WTC11 (cell line): ENCODE results near the gene DNAAF1. TPM values are rescaled to one million over a fixed set of nuclear protein-coding genes. Genes with fewer than 3 reads are reported as not detected.

Source experiments
- ATAC-seq: fragments of 200-7000 bp; cut with Tn5 transposase; 2 replicates; pipeline ENCODE4 v1.10.0; 2021; ENCODE audit warnings: mild to moderate bottlenecking, moderate library complexity
- CTCF ChIA-PET: fragments of 300-600 bp; sonication (Branson Sonifier 250); formaldehyde crosslinking; loops from one replicate; lab custom pipeline; 2021; ENCODE audit warnings: antibody characterized with exemption; lab: Charles Lee
- POLR2A ChIA-PET: fragments of 350-600 bp; sonication (Branson Sonifier 250); formaldehyde crosslinking; loops from one replicate; lab custom pipeline; 2021; ENCODE audit warnings: antibody characterized with exemption; lab: Charles Lee
- DNase-seq: peaks from one replicate; pipeline ENCODE4 v3.0.0; 2021; ENCODE audit warnings: low spot score
- H3K27ac Mint-ChIP-seq: 2 replicates; pipeline ENCODE4 v1.8.0; 2021; ENCODE audit warnings: mixed read lengths
- H3K27me3 Mint-ChIP-seq: 2 replicates; pipeline ENCODE4 v1.8.0; 2021; ENCODE audit warnings: low read depth, mild to moderate bottlenecking, moderate library complexity, mixed read lengths
- H3K36me3 Mint-ChIP-seq: 2 replicates; pipeline ENCODE4 v1.8.0; 2021; ENCODE audit warnings: mixed read lengths
- H3K4me1 Mint-ChIP-seq: 2 replicates; pipeline ENCODE4 v1.8.0; 2022; ENCODE audit warnings: mixed read lengths
- H3K4me3 Mint-ChIP-seq: 2 replicates; pipeline ENCODE4 v1.8.0; 2021; ENCODE audit warnings: mild to moderate bottlenecking, moderate library complexity, mixed read lengths
- H3K9me3 Mint-ChIP-seq: 2 replicates; pipeline ENCODE4 v1.8.0; 2021; ENCODE audit warnings: mixed read lengths
- CREB1 ChIP-seq: sonication (generic); formaldehyde crosslinking; IDR thresholded peaks from 2 replicates; pipeline ENCODE4 v1.8.0; 2023; ENCODE audit warnings: mild to moderate bottlenecking, missing genetic modification reagents
- EMX1 ChIP-seq: fragments of 250-450 bp; sonication (Bioruptor Pico); IDR thresholded peaks from 2 replicates; pipeline ENCODE4 v1.8.0; 2021; ENCODE audit warnings: mild to moderate bottlenecking
- ESRRA ChIP-seq: sonication (generic); formaldehyde crosslinking; IDR thresholded peaks from 2 replicates; pipeline ENCODE4 v1.8.1; 2022; ENCODE audit warnings: mild to moderate bottlenecking, missing genetic modification reagents, borderline replicate concordance
- FOXP1 ChIP-seq: sonication (generic); formaldehyde crosslinking; IDR thresholded peaks from 2 replicates; pipeline ENCODE4 v1.8.0; 2022; ENCODE audit warnings: missing genetic modification reagents, mild to moderate bottlenecking, moderate library complexity, borderline replicate concordance
- GTF2I ChIP-seq: fragments of 250-450 bp; sonication (Bioruptor Pico); conservative IDR thresholded peaks from 2 replicates; pipeline ENCODE4 v1.4.0; 2021; ENCODE audit warnings: mild to moderate bottlenecking
- JAZF1 ChIP-seq: fragments of 250-450 bp; sonication (Bioruptor Pico); IDR thresholded peaks from 2 replicates; pipeline ENCODE4 v1.9.0; 2021; ENCODE audit warnings: moderate library complexity, mild to moderate bottlenecking, inconsistent platforms
- KAT7 ChIP-seq: sonication (generic); formaldehyde crosslinking; IDR thresholded peaks from 2 replicates; pipeline ENCODE4 v1.8.1; 2023; ENCODE audit warnings: missing genetic modification reagents, mild to moderate bottlenecking, borderline replicate concordance
- NR3C1 ChIP-seq: sonication (generic); formaldehyde crosslinking; conservative IDR thresholded peaks from 2 replicates; pipeline ENCODE4 v1.8.1; 2023; ENCODE audit warnings: low read depth, mild to moderate bottlenecking, missing genetic modification reagents
- SMAD4 ChIP-seq: sonication (generic); formaldehyde crosslinking; IDR thresholded peaks from 2 replicates; pipeline ENCODE4 v1.8.0; 2022; ENCODE audit warnings: mild to moderate bottlenecking, missing genetic modification reagents
- TEAD1 ChIP-seq: sonication (generic); formaldehyde crosslinking; IDR thresholded peaks from 2 replicates; pipeline ENCODE4 v1.8.0; 2022; ENCODE audit warnings: mild to moderate bottlenecking, missing genetic modification reagents
- TEAD4 ChIP-seq: sonication (generic); formaldehyde crosslinking; IDR thresholded peaks from 2 replicates; pipeline ENCODE4 v1.8.0; 2022; ENCODE audit warnings: mild to moderate bottlenecking, missing genetic modification reagents
- TP53 ChIP-seq: sonication (generic); formaldehyde crosslinking; IDR thresholded peaks from 2 replicates; pipeline ENCODE4 v1.8.1; 2023; ENCODE audit warnings: mild to moderate bottlenecking, missing genetic modification reagents
- total RNA-seq: library from RNA; stranded (reverse); gene quantifications from 3 replicates; pipeline ENCODE4 v1.2.3, GENCODE V29; 2021
- TF ChIP-seq, protein P1 (sequence below): sonication (generic); formaldehyde crosslinking; IDR thresholded peaks from 2 replicates; pipeline ENCODE4 v1.8.0; 2022; ENCODE audit warnings: mild to moderate bottlenecking, missing genetic modification reagents
- TF ChIP-seq, protein P2 (sequence below): sonication (generic); formaldehyde crosslinking; IDR thresholded peaks from 2 replicates; pipeline ENCODE4 v1.8.0; 2023; ENCODE audit warnings: mild to moderate bottlenecking, missing genetic modification reagents
- TF ChIP-seq, protein P3 (sequence below): fragments of 250-450 bp; sonication (Bioruptor Pico); IDR thresholded peaks from 2 replicates; pipeline ENCODE4 v2.1.2; 2022; ENCODE audit warnings: mild to moderate bottlenecking, moderate library complexity
- TF ChIP-seq, protein P4 (sequence below): sonication (generic); formaldehyde crosslinking; IDR thresholded peaks from 2 replicates; pipeline ENCODE4 v1.8.0; 2023; ENCODE audit warnings: missing genetic modification reagents
- TF ChIP-seq, protein P5 (sequence below): sonication (generic); formaldehyde crosslinking; IDR thresholded peaks from 2 replicates; pipeline ENCODE4 v1.8.0; 2022; ENCODE audit warnings: mild to moderate bottlenecking, missing genetic modification reagents
- TF ChIP-seq, protein P6 (sequence below): fragments of 250-450 bp; sonication (Bioruptor Pico); IDR thresholded peaks from 2 replicates; pipeline ENCODE4 v1.9.0; 2021; ENCODE audit warnings: mild to moderate bottlenecking, borderline replicate concordance
- TF ChIP-seq, protein P7 (sequence below): fragments of 250-450 bp; sonication (Bioruptor Pico); conservative IDR thresholded peaks from 2 replicates; pipeline ENCODE4 v1.9.0; 2021; ENCODE audit warnings: mild to moderate bottlenecking

DNAAF1 gene
- total RNA-seq, 1 experiment from 2014 or later: 0.20 TPM

DNA sequence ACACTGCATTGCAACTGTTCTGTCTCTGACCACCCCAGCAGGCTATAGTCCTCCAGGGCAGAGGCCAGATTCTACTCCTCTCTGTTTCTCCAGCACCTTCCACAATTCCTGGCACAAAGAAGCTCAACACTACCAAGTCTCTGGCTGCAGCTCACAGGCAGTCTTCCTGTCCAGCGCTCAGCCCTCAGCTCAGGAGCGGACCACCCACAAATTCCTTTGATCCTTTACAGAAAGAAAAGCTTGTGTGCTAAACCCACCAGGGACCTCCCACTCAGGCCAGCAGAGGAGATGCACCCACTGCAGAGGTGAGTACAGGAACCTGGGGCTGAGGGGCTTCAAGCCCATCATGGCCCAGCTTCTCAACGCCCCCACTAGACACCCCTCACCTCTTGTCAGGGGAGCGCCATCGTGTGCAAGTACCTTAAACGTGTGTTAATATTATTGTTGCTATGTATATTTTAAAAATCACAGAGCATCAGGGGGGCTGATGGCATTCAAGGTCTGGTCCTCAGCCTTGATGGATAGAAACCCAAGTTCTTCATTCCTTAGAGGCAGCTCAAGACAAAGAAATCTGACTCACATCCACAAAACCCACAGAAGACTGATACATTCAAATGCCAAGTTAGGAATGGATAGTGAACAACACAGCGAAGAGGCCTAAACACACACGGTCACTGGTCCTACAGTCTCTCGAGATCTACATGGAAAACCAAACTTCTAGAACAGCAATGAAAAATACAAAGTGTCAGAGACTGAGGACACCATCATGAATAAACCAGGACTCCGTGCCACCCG lies 8.6 kb upstream of the DNAAF1 start:
- Mint-ChIP-seq H3K4me1 (peaks cover 57% of the 10 kb centered on the region), H3K4me3 (no peak overlapping the region), H3K27me3 (no peaks in the 10 kb centered on the region), H3K36me3 (no peaks in the 10 kb centered on the region), H3K27ac (peak overlapping the region; percentile 86), H3K9me3 (no peaks in the 10 kb centered on the region)
- DNase-seq: no peak
- no peak for TF ChIP-seq KAT7 (CRISPR knock-in tag)
- TF ChIP-seq, protein P1, sequence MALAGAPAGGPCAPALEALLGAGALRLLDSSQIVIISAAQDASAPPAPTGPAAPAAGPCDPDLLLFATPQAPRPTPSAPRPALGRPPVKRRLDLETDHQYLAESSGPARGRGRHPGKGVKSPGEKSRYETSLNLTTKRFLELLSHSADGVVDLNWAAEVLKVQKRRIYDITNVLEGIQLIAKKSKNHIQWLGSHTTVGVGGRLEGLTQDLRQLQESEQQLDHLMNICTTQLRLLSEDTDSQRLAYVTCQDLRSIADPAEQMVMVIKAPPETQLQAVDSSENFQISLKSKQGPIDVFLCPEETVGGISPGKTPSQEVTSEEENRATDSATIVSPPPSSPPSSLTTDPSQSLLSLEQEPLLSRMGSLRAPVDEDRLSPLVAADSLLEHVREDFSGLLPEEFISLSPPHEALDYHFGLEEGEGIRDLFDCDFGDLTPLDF (CRISPR knock-in tag): no peak
- TF ChIP-seq, protein P2, sequence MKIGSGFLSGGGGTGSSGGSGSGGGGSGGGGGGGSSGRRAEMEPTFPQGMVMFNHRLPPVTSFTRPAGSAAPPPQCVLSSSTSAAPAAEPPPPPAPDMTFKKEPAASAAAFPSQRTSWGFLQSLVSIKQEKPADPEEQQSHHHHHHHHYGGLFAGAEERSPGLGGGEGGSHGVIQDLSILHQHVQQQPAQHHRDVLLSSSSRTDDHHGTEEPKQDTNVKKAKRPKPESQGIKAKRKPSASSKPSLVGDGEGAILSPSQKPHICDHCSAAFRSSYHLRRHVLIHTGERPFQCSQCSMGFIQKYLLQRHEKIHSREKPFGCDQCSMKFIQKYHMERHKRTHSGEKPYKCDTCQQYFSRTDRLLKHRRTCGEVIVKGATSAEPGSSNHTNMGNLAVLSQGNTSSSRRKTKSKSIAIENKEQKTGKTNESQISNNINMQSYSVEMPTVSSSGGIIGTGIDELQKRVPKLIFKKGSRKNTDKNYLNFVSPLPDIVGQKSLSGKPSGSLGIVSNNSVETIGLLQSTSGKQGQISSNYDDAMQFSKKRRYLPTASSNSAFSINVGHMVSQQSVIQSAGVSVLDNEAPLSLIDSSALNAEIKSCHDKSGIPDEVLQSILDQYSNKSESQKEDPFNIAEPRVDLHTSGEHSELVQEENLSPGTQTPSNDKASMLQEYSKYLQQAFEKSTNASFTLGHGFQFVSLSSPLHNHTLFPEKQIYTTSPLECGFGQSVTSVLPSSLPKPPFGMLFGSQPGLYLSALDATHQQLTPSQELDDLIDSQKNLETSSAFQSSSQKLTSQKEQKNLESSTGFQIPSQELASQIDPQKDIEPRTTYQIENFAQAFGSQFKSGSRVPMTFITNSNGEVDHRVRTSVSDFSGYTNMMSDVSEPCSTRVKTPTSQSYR (CRISPR knock-in tag): no peak
- TF ChIP-seq, protein P3, sequence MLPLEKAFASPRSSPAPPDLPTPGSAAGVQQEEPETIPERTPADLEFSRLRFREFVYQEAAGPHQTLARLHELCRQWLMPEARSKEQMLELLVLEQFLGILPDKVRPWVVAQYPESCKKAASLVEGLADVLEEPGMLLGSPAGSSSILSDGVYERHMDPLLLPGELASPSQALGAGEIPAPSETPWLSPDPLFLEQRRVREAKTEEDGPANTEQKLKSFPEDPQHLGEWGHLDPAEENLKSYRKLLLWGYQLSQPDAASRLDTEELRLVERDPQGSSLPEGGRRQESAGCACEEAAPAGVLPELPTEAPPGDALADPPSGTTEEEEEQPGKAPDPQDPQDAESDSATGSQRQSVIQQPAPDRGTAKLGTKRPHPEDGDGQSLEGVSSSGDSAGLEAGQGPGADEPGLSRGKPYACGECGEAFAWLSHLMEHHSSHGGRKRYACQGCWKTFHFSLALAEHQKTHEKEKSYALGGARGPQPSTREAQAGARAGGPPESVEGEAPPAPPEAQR (CRISPR knock-in tag): no peak
- TF ChIP-seq EMX1 (CRISPR knock-in tag): no peak
- no peak for TF ChIP-seq CREB1
- no peak for TF ChIP-seq TEAD4 (CRISPR knock-in tag)
- TF ChIP-seq, protein P4, sequence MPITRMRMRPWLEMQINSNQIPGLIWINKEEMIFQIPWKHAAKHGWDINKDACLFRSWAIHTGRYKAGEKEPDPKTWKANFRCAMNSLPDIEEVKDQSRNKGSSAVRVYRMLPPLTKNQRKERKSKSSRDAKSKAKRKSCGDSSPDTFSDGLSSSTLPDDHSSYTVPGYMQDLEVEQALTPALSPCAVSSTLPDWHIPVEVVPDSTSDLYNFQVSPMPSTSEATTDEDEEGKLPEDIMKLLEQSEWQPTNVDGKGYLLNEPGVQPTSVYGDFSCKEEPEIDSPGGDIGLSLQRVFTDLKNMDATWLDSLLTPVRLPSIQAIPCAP: no peak
- TF ChIP-seq TP53 (CRISPR knock-in tag): no peak
- TF ChIP-seq SMAD4: no peak
- TF ChIP-seq, protein P5, sequence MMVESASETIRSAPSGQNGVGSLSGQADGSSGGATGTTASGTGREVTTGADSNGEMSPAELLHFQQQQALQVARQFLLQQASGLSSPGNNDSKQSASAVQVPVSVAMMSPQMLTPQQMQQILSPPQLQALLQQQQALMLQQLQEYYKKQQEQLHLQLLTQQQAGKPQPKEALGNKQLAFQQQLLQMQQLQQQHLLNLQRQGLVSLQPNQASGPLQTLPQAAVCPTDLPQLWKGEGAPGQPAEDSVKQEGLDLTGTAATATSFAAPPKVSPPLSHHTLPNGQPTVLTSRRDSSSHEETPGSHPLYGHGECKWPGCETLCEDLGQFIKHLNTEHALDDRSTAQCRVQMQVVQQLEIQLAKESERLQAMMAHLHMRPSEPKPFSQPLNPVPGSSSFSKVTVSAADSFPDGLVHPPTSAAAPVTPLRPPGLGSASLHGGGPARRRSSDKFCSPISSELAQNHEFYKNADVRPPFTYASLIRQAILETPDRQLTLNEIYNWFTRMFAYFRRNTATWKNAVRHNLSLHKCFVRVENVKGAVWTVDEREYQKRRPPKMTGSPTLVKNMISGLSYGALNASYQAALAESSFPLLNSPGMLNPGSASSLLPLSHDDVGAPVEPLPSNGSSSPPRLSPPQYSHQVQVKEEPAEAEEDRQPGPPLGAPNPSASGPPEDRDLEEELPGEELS (CRISPR knock-in tag): no peak
- TF ChIP-seq NR3C1 (CRISPR knock-in tag): no peak
- TF ChIP-seq, protein P6, sequence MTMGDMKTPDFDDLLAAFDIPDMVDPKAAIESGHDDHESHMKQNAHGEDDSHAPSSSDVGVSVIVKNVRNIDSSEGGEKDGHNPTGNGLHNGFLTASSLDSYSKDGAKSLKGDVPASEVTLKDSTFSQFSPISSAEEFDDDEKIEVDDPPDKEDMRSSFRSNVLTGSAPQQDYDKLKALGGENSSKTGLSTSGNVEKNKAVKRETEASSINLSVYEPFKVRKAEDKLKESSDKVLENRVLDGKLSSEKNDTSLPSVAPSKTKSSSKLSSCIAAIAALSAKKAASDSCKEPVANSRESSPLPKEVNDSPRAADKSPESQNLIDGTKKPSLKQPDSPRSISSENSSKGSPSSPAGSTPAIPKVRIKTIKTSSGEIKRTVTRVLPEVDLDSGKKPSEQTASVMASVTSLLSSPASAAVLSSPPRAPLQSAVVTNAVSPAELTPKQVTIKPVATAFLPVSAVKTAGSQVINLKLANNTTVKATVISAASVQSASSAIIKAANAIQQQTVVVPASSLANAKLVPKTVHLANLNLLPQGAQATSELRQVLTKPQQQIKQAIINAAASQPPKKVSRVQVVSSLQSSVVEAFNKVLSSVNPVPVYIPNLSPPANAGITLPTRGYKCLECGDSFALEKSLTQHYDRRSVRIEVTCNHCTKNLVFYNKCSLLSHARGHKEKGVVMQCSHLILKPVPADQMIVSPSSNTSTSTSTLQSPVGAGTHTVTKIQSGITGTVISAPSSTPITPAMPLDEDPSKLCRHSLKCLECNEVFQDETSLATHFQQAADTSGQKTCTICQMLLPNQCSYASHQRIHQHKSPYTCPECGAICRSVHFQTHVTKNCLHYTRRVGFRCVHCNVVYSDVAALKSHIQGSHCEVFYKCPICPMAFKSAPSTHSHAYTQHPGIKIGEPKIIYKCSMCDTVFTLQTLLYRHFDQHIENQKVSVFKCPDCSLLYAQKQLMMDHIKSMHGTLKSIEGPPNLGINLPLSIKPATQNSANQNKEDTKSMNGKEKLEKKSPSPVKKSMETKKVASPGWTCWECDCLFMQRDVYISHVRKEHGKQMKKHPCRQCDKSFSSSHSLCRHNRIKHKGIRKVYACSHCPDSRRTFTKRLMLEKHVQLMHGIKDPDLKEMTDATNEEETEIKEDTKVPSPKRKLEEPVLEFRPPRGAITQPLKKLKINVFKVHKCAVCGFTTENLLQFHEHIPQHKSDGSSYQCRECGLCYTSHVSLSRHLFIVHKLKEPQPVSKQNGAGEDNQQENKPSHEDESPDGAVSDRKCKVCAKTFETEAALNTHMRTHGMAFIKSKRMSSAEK (CRISPR knock-in tag): no peak
- TF ChIP-seq, protein P7, sequence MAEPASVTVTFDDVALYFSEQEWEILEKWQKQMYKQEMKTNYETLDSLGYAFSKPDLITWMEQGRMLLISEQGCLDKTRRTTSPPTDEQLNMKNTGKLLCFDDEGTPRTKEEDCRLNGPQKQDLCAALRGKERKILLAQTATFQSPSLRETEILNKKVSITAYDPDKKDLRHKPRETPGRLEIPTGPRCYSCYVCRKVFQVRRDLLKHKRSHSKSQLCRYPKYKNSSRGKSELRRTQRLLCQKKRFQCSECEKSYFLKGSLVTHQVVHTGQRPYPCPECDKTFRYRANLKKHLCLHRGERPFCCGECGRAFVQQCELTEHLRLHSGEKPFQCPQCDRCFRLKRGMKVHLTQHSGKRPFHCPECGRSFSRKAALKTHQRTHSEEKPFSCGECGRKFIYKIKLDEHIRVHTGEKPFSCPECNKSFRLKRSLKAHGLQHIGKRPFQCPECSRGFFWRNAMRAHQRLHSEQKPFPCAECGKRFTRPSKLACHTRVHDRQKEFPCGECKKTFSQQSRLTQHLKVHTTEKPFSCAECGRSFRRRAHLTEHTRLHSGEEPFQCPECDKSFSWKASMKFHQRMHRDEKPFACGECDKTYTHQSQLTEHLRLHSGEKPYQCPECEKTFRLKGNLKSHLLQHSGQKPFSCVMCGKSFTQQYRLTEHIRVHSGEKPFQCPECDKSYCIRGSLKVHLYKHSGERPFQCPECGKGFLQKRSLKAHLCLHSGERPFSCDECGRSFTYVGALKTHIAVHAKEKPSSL: no peak
- no peak for TF ChIP-seq JAZF1
- TF ChIP-seq FOXP1 (CRISPR knock-in tag): no peak
- no peak for TF ChIP-seq GTF2I
- TF ChIP-seq TEAD1 (CRISPR knock-in tag): no peak
- TF ChIP-seq ESRRA (CRISPR knock-in tag): no peak
- no peak for ATAC-seq
- CTCF ChIA-PET: interaction anchor here (0.9 to 1.1 kb wide), 2 partner anchors 50 to 52 kb away, joined by 4 to 5 read pairs; partner anchors contain the start of gene TAF1C
- POLR2A ChIA-PET: interaction anchor here (0.7 to 1.1 kb wide), 3 partner anchors 12 to 50 kb away, joined by 3 read pairs; partner anchors contain the start of genes MBTPS1 and TAF1C
